DMS79 (cell line): Measurements from ENCODE around the gene LPO.

ENCODE experiments used
- DNase-seq: peaks from one replicate; lab custom pipeline; 2025; lab: John Stamatoyannopoulos, UW

Gene LPO

GRCh38 chr17:58238147-58238634 lies at the start of gene LPO:
LPO (plus strand) TSS chr17:58238584; CDS start chr17:58242980, 4,396 bp downstream.
- no peak for DNase-seq

- peak; percentile 65 for DNase-seq
These were observed 48.8 kb upstream of the LPO start for GRCh38 chr17:58189436-58190146.

- no peak for DNase-seq
These were observed 47.0 kb upstream of the LPO start for GRCh38 chr17:58191241-58191896.

- DNase-seq, result no peak
These were observed 45.8 kb upstream of the LPO start, which contains the start of gene EPX for GRCh38 chr17:58192612-58193011. EPX (plus strand) TSS chr17:58192726; CDS start chr17:58192847, 121 bp downstream.

GRCh38 chr17:58193641-58194255 lies 44.6 kb upstream of the LPO start:
- DNase-seq, result no peak

- DNase-seq, result no peak
These were observed 42.8 kb upstream of the LPO start for GRCh38 chr17:58195518-58196123.

- no peak for DNase-seq
These were observed 41.8 kb upstream of the LPO start for GRCh38 chr17:58196610-58197009.

- DNase-seq, result no peak
These were observed 38.3 kb upstream of the LPO start for GRCh38 chr17:58200024-58200633.

GRCh38 chr17:58202859-58203258 lies 35.5 kb upstream of the LPO start:
- DNase-seq, result no peak

GRCh38 chr17:58204796-58205195 lies 33.6 kb upstream of the LPO start:
- no peak for DNase-seq

- no peak for DNase-seq
These were observed 32.4 kb upstream of the LPO start for GRCh38 chr17:58205936-58206335.

GRCh38 chr17:58207451-58207850 lies 30.9 kb upstream of the LPO start:
- no peak for DNase-seq

GRCh38 chr17:58208344-58208743 lies 30.0 kb upstream of the LPO start:
- DNase-seq, result no peak

GRCh38 chr17:58210922-58211321 lies 27.5 kb upstream of the LPO start:
- no peak for DNase-seq

- no peak for DNase-seq
These were observed 22.7 kb upstream of the LPO start for GRCh38 chr17:58215685-58216084.

- DNase-seq, result no peak
These were observed 20.6 kb upstream of the LPO start for GRCh38 chr17:58217766-58218165.

GRCh38 chr17:58219007-58219788 lies 19.2 kb upstream of the LPO start, which contains the start of gene MKS1:
MKS1 (minus strand) TSS chr17:58219255; CDS start chr17:58219230, 25 bp downstream.
- DNase-seq, result peak; percentile 56

GRCh38 chr17:58219789-58220183 lies 18.6 kb upstream of the LPO start:
- DNase-seq, result no peak

GRCh38 chr17:58224315-58224714 lies 14.1 kb upstream of the LPO start:
- no peak for DNase-seq

GRCh38 chr17:58227733-58228132 lies 10.7 kb upstream of the LPO start:
- DNase-seq, result no peak

GRCh38 chr17:58228679-58229078 lies 9.7 kb upstream of the LPO start:
- no peak for DNase-seq
